ENCODE measurements around the gene ANKZF1.
A peak's percentile ranks its signal among the peaks of the same experiment; 100 is the strongest.
"Not testable (repeated sequence)": the region's sequence is repeated elsewhere in the genome, so short reads cannot be mapped to it uniquely, and the experiment has no call there.

ANKZF1 gene

GRCh38 chr2:219229305-219230058 is at the start of gene ANKZF1, which contains the start of gene ATG9A:
Gene ANKZF1 (plus strand): TSS chr2:219229806. CDS start chr2:219230258, 452 bp downstream.
Gene ATG9A (minus strand): TSS chr2:219229636. CDS start chr2:219228024, 1,612 bp downstream.
- DNase-seq (ENCODE audit: low spot score) = peak; percentile 98

DNA sequence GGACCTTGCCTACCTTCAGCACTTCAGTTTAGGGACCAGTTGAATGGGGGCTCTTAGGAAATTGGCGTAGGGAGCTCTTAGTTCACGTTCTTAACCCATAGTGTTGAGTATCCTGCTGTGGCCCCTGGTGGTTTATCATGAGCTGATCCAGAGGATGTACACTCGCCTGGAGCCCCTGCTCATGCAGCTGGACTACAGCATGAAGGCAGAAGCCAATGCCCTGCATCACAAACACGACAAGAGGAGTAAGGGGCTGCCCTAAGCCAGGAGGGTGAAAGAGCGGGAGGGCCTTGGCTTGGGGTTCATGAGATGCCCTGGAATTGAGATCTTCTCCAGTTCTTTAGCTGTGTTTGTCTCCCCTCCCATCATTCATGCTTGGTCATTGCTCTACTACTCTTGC is 48.6 kb upstream of the ANKZF1 start:
- DNase-seq (ENCODE audit: low spot score) = no peak

GRCh38 chr2:219181531-219181930 is 48.1 kb upstream of the ANKZF1 start:
- DNase-seq (ENCODE audit: low spot score) = no peak

GRCh38 chr2:219182331-219183150 is 47.1 kb upstream of the ANKZF1 start:
- DNase-seq (ENCODE audit: low spot score) = no peak

DNA sequence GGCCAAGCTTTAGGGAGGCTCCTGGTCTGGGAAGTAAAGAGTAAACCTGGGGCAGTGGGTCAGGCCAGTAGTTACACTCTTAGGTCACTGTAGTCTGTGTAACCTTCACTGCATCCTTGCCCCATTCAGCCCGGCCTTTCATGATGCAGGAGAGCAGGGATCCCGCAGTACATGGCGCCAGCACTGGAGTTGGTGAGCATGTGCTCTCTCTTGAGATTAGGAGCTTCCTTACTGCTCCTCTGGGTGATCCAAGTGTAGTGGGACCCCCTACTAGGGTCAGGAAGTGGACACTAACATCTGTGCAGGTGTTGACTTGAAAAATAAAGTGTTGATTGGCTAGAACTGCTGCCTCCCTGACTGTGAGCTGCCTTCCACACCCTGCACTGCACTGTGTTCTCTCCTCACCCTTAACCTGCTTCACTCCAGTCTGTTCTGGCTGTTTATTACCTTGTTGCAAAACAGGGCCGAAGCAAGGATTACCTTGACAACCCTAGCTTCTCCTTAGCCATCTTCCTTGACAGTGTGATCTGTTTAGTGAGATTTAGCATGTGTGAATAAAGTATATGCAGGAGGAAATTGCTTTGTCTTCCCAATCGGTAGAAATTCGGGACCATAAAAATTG is 46.3 kb upstream of the ANKZF1 start:
- no peak for DNase-seq (ENCODE audit: low spot score)

DNA sequence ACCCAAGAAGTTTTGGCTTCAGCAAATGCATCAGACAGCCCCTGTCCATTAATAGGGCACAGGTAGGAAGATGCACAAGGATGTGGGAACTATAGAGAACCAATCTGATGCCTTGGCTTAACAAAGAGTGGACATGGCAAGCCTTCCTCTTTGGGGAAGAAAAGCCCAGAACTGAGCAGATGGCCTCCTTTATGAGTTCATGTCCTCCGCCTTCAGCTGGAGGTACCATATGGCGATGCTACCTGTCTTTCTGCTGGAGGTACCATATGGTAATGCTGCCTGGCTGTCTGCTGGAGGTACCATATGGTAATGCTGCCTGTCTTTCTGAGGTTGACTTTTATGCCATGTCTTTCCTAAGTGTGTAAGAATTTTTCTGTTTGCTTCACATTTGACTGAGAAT is 45.5 kb upstream of the ANKZF1 start:
- no peak for DNase-seq (ENCODE audit: low spot score)

- no peak for DNase-seq (ENCODE audit: low spot score)
Observed at GRCh38 chr2:219186754-219187456, 42.7 kb upstream of the ANKZF1 start.

- DNase-seq (ENCODE audit: low spot score) = no peak
Observed at GRCh38 chr2:219197388-219197787, 32.2 kb upstream of the ANKZF1 start.

DNA sequence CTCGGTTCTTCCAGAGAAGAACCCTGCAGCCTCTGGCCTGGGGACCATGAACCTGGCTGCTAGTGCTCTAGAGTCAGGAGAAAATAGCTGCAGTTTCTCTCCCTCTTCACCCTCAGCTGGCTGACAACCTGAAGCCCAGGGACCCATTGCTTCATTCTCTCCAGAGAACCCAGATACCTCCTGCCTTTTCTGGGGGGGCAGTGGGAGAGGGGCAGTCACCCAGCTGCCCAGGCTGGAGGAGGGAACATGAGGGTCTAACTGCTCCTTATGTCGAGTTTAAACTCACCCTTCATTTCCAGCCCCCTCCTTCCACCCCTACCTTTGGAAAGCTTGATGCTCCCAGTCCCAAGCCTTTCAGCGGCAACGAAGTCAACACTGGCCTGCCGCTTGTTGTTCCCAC is 30.6 kb upstream of the ANKZF1 start:
- no peak for DNase-seq (ENCODE audit: low spot score)

GRCh38 chr2:219199470-219200211 is 30.0 kb upstream of the ANKZF1 start:
- no peak for DNase-seq (ENCODE audit: low spot score)

DNA sequence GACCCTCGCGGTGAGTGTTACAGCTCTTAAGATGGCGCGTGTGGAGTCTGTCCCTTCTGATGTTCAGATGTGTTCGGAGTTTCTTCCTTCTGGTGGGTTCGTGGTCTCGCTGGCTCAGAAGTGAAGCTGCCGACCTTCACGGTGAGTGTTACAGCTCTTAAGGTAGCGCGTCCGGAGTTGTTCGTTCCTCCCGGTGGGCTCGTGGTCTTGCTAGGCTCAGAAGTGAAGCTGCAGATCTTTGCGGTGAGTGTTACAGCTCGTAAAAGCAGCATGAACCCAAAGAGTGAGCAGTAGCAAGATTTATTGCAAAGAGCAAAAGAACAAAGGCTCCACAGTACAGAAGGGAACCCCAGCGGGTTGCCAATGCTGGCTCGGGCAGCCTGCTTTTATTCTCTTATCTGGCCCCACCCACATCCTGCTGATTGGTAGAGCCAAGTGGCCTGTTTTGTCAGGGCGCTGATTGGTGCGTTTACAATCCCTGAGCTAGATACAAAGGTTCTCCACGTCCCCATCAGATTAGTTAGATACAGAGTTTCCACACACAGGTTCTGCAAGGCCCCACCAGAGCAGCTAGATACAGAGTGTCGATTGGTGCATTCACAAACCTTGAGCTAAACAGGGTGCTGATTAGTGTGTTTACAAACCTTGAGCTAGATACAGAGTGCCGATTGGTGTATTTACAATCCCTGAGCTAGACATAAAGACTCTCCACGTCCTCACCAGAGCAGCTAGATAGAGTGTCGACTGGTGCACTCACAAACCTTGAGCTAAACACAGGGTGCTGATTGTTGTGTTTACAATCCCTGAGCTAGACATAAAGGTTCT is 28.9 kb upstream of the ANKZF1 start:
- DNase-seq (ENCODE audit: low spot score) = not testable (repeated sequence)

GRCh38 chr2:219201331-219201730 is 28.3 kb upstream of the ANKZF1 start:
- DNase-seq (ENCODE audit: low spot score) = not testable (repeated sequence)

DNA sequence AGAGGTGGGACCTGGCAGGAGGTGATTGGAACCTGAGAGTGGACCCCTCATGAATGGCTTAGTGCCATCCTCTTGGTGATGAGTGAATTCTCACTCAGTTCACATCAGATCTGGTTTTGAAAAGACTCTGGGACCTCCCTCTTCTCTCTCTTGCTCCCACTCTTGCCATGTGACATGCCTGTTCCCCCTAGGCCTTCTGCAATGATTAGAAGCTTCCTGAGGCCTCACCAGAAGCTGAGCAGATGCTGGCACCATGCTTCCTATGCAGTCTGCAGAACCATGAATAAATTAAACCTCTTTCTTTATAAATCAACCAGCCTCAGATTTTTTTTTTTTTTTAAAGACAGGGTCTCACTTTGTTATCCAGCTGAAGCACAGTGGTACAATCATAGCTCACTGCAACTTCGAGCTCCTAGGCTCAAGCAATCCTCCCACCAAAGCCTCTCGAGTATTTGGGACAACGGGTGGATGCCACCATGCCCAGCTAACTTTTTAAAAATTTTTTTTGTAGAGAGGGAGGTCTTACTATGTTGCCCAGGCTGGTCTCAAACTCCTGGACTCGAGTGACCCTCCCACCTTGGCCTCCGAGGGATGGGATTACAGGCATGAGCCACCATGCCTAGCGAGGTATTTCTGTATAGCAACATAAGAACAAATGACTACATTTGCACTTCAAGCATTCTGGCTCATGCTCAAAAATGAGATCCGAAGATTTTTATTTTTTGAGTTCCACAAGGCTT is 25.0 kb upstream of the ANKZF1 start:
- no peak for DNase-seq (ENCODE audit: low spot score)

DNA sequence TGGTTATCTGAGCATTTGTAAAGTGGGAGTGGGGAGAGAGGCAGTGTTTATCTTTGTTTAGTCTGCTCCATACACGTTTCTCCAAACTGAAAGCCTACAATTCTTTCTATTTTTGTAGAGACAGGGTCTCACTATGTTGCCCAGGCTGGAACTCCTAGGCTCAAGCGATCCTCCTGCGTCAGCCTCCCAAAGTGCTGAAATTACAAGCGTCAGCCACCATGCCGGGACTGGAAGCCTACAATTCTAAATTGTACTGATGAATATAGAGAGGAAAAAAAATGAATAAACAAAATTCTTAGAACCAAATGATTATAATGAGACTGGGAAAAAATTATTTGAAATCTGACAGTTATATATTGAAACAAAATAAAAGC is 24.5 kb upstream of the ANKZF1 start:
- no peak for DNase-seq (ENCODE audit: low spot score)

DNA sequence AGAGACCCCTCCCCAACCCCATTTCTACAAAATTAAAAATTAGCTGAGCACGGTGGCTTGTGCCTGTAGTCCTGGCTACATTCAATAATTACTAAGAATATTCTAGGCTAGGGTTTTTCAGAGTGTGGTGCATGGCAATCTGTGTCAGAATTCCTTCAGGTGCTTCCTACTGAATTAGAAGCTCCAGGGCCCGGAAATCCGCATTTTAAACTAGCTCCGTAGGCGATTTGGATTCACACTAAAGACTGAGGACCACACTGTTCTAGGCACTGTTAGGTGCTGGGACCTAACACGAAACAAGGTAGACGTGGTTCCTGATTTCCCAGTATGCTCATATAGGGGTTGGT is 23.7 kb upstream of the ANKZF1 start:
- no peak for DNase-seq (ENCODE audit: low spot score)

GRCh38 chr2:219206328-219207133 is 23.1 kb upstream of the ANKZF1 start, which contains the start of gene ZFAND2B:
Gene ZFAND2B (plus strand): TSS chr2:219206782. CDS start chr2:219206988, 206 bp downstream.
- DNase-seq (ENCODE audit: low spot score) = peak; percentile 93

GRCh38 chr2:219207134-219207883 is 22.3 kb upstream of the ANKZF1 start:
- no peak for DNase-seq (ENCODE audit: low spot score)

Measured in HuH-7.5 (cell line).